ENCODE data around the gene GSAP.

DNA sequence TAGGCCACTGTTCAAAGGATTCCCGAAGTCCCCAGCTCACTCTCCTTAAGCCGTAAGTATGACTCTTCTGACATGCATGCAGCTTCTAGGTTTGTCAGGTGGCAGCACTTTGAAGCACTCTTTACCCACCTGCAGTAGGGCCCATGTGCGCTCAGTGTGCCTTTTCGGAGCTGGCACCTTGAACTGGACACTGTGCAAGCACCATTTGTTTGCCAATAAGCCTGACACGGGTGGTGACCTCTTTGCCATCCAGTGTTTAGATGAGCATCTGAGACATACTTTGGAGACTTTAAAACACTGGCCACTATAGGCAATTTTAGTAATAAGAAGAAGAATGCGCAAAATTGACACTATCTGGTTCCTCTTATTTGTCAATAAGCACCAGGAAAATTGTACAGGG, 45.7 kb upstream of the GSAP start:
- no peak for TF ChIP-seq SRSF1 (IDR thresholded peaks at IDR 0.05; ENCODE audit: low read depth, low read length)
- TF ChIP-seq, protein P1, sequence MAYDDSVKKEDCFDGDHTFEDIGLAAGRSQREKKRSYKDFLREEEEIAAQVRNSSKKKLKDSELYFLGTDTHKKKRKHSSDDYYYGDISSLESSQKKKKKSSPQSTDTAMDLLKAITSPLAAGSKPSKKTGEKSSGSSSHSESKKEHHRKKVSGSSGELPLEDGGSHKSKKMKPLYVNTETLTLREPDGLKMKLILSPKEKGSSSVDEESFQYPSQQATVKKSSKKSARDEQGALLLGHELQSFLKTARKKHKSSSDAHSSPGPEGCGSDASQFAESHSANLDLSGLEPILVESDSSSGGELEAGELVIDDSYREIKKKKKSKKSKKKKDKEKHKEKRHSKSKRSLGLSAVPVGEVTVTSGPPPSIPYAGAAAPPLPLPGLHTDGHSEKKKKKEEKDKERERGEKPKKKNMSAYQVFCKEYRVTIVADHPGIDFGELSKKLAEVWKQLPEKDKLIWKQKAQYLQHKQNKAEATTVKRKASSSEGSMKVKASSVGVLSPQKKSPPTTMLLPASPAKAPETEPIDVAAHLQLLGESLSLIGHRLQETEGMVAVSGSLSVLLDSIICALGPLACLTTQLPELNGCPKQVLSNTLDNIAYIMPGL (CRISPR knock-in tag; IDR thresholded peaks at IDR 0.05) = no peak
